Keratinocyte (primary cell): ENCODE data around the gene RAET1G. TPM values are rescaled to one million over a fixed set of nuclear protein-coding genes. Genes with fewer than 3 reads are reported as not detected.
"Not testable (repeated sequence)": the region's sequence is repeated elsewhere in the genome, so short reads cannot be mapped to it uniquely, and the experiment has no call there.

Source experiments
- DNase-seq: peaks from one replicate; pipeline ENCODE4 v3.0.0-alpha.2; 2011; ENCODE audit warnings: low read depth, missing footprints, low spot score
- FAIRE-seq: peaks from 2 replicates; lab custom pipeline; 2011; peaks lifted over from hg19 to GRCh38; lab: Jason Lieb, UNC
- H2AFZ ChIP-seq: 2 replicates; pipeline ENCODE4 v1.6.0; 2012; ENCODE audit warnings: low read length, control low read depth, inconsistent platforms; ENCODE audit not compliant: control insufficient read depth
- H3K27ac ChIP-seq: 2 replicates; pipeline ENCODE4 v1.5.1; 2011; ENCODE audit warnings: low read length; ENCODE audit not compliant: control insufficient read depth, insufficient read depth
- H3K27me3 ChIP-seq: 3 replicates; pipeline ENCODE4 v1.6.0; 2011; ENCODE audit warnings: low read length; ENCODE audit not compliant: control insufficient read depth, insufficient read depth; ENCODE audit errors: extremely low read depth
- H3K36me3 ChIP-seq, 2 experiments: 2 replicates in 1 of 2; 3 replicates in 1 of 2; pipeline ENCODE4 v1.5.1; 2011; ENCODE audit warnings: low read length in 2 of 2, mild to moderate bottlenecking in 1 of 2; ENCODE audit not compliant: control insufficient read depth in 2 of 2, insufficient read depth in 2 of 2; ENCODE audit errors: extremely low read depth in 1 of 2
- H3K4me1 ChIP-seq: 3 replicates; pipeline ENCODE4 v1.5.1; 2011; ENCODE audit warnings: low read length; ENCODE audit not compliant: control insufficient read depth, insufficient read depth; ENCODE audit errors: extremely low read depth
- H3K4me2 ChIP-seq: 3 replicates; pipeline ENCODE4 v1.6.0; 2011; ENCODE audit warnings: low read depth, low read length; ENCODE audit not compliant: control insufficient read depth, insufficient read depth; ENCODE audit errors: extremely low read depth
- H3K4me3 ChIP-seq, 3 experiments: fragments of 200-600 bp in 1 of 3; sonication (generic) in 1 of 3; 2 replicates in 2 of 3; 3 replicates in 1 of 3; pipeline ENCODE4 v1.5.1; 2011 to 2016; ENCODE audit warnings: low read length in 3 of 3, mild to moderate bottlenecking in 3 of 3, control low read depth in 2 of 3, inconsistent platforms in 1 of 3, low read depth in 1 of 3, mixed read lengths in 1 of 3, mixed run types in 1 of 3, moderate library complexity in 1 of 3; ENCODE audit not compliant: control insufficient read depth in 2 of 3, insufficient read depth in 2 of 3; ENCODE audit errors: extremely low read depth in 1 of 3
- H3K79me2 ChIP-seq: 2 replicates; pipeline ENCODE4 v1.6.0; 2012; ENCODE audit warnings: low read length; ENCODE audit not compliant: control insufficient read depth, insufficient read depth
- H3K9ac ChIP-seq: 3 replicates; pipeline ENCODE4 v1.6.0; 2011; ENCODE audit warnings: low read length; ENCODE audit not compliant: control insufficient read depth, insufficient read depth; ENCODE audit errors: extremely low read depth
- H3K9me1 ChIP-seq: 3 replicates; pipeline ENCODE4 v1.6.0; 2011; ENCODE audit warnings: low read length; ENCODE audit not compliant: control insufficient read depth, insufficient read depth; ENCODE audit errors: extremely low read depth
- H3K9me3 ChIP-seq: 2 replicates; pipeline ENCODE4 v1.5.1; 2012; ENCODE audit warnings: low read depth, low read length; ENCODE audit not compliant: control insufficient read depth
- H4K20me1 ChIP-seq: 3 replicates; pipeline ENCODE4 v1.6.0; 2011; ENCODE audit warnings: low read length; ENCODE audit not compliant: control insufficient read depth, insufficient read depth; ENCODE audit errors: extremely low read depth
- CTCF ChIP-seq, 3 experiments: IDR thresholded peaks in 1 of 3; conservative IDR thresholded peaks in 1 of 3; optimal IDR thresholded peaks in 1 of 3; 2 replicates in 2 of 3; 3 replicates in 1 of 3; pipeline versions ENCODE3 to v1.5.1; 2011; ENCODE audit warnings: low read length in 3 of 3, mild to moderate bottlenecking in 3 of 3, moderate library complexity in 2 of 3, control low read depth in 1 of 3, inconsistent platforms in 1 of 3; ENCODE audit not compliant: insufficient read depth in 2 of 3; ENCODE audit errors: extremely low read depth in 1 of 3
- EZH2 ChIP-seq: IDR thresholded peaks from one replicate; pipeline ENCODE4 v1.6.1; 2012; ENCODE audit warnings: inconsistent platforms, mild to moderate bottlenecking, low read length, moderate library complexity
- dilution Hi-C: fragments of 300-500 bp; cut with MboI; formaldehyde crosslinking; loops from one replicate; pipeline ENCODE4 v1.7.0; 2020; ENCODE audit warnings: low sequenced_read_pairs; ENCODE audit not compliant: extremely low pct_ligation_motif_present
- polyA plus RNA-seq, 5 experiments: library from polyadenylated mRNA; depleted of rRNA in 3 of 5; stranded (reverse) in 3 of 5; stranded (forward) in 1 of 5; unstranded in 1 of 5; fragments of >200 nt; gene quantifications; 1 replicate in 1 of 5; 2 replicates in 3 of 5; 3 replicates in 1 of 5; pipeline versions ENCODE4 v1.2.1 to v1.2.3, GENCODE V29; 2011 to 2012; ENCODE audit warnings: missing spikeins in 2 of 5, low read depth in 1 of 5, low replicate concordance in 1 of 5

RAET1G gene
- polyA plus RNA-seq, 1 donor (not counting 4 experiments of a cell fraction or from before 2014, with no cell fraction given), result 16.4 TPM

GRCh38 chr6:149913085-149913484, 9.8 kb downstream of the RAET1G start:
- Histone ChIP-seq H3K36me3 (no peaks in the 10 kb centered on the region), H3K9ac (no peak overlapping the region), H3K27ac (no peak overlapping the region), H3K9me3 (peaks cover 1% of the 10 kb centered on the region), H3K79me2 (no peaks in the 10 kb centered on the region), H3K4me1 (peaks cover 7% of the 10 kb centered on the region), H2AFZ (no peak overlapping the region), H3K27me3 (no peaks in the 10 kb centered on the region), H4K20me1 (no peaks in the 10 kb centered on the region), H3K4me2 (no peak overlapping the region), H3K4me3 (no peak overlapping the region), H3K9me1 (no peaks in the 10 kb centered on the region)
- no peak for DNase-seq
- TF ChIP-seq CTCF (optimal IDR thresholded peaks at IDR 0.05 in 1 of 3, IDR thresholded peaks at IDR 0.05 in 1 of 3, conservative IDR thresholded peaks at IDR 0.05 in 1 of 3; ENCODE audit: extremely low read depth in 1 of 3, insufficient read depth in 2 of 3, low read length in 3 of 3), result no peak
- no peak for TF ChIP-seq EZH2
- dilution Hi-C loops, result no loop called here
- no peak for FAIRE-seq

- DNase-seq, H2AFZ ChIP-seq, H3K4me2 ChIP-seq, H3K4me3 ChIP-seq, H3K4me1 ChIP-seq, FAIRE-seq, H3K27me3 ChIP-seq, dilution Hi-C loops, H3K27ac ChIP-seq, H3K79me2 ChIP-seq, H4K20me1 ChIP-seq, H3K9ac ChIP-seq, H3K9me1 ChIP-seq, H3K36me3 ChIP-seq, H3K9me3 ChIP-seq: not testable (repeated sequence)
Measured at GRCh38 chr6:149912680-149913079, 10.2 kb downstream of the RAET1G start.

GRCh38 chr6:149910721-149911151, 12.2 kb downstream of the RAET1G start:
- Histone ChIP-seq H3K36me3 (no peaks in the 10 kb centered on the region), H3K4me1 (no peaks in the 10 kb centered on the region), H3K9me1 (no peaks in the 10 kb centered on the region), H4K20me1 (no peaks in the 10 kb centered on the region), H3K27ac (no peak overlapping the region), H3K79me2 (no peaks in the 10 kb centered on the region), H3K4me3 (no peak overlapping the region), H2AFZ (no peak overlapping the region), H3K9ac (no peak overlapping the region), H3K4me2 (no peak overlapping the region), H3K9me3 (peaks cover 1% of the 10 kb centered on the region), H3K27me3 (no peaks in the 10 kb centered on the region)
- TF ChIP-seq EZH2 (no peak), CTCF (optimal IDR thresholded peaks at IDR 0.05 in 1 of 3, IDR thresholded peaks at IDR 0.05 in 1 of 3, conservative IDR thresholded peaks at IDR 0.05 in 1 of 3; ENCODE audit: extremely low read depth in 1 of 3, insufficient read depth in 2 of 3, low read length in 3 of 3) (no peak)
- no peak for FAIRE-seq
- dilution Hi-C loops, result no loop called here
- DNase-seq, result no peak
